Loucy (cell line): ENCODE measurements around the gene SIGLEC7.

Experiments
- H2AFZ ChIP-seq: fragments of 200-600 bp; sonication (generic); 2 replicates; pipeline ENCODE4 v1.6.0; 2016; ENCODE audit warnings: antibody characterized with exemption, mild to moderate bottlenecking, low read length, moderate library complexity
- H3F3A ChIP-seq: fragments of 200-600 bp; 2 replicates; pipeline ENCODE4 v1.6.0; 2016; ENCODE audit warnings: antibody characterized with exemption, low read depth, mild to moderate bottlenecking
- H3K27me3 ChIP-seq: fragments of 200-600 bp; sonication (generic); 2 replicates; pipeline ENCODE4 v1.6.1; 2014; ENCODE audit warnings: low read length, mild to moderate bottlenecking; ENCODE audit not compliant: insufficient read depth, poor library complexity, severe bottlenecking
- H3K36me3 ChIP-seq: fragments of 200-600 bp; sonication (generic); 2 replicates; pipeline ENCODE4 v1.6.1; 2016; ENCODE audit warnings: low read length; ENCODE audit not compliant: insufficient read depth
- H3K4me1 ChIP-seq: fragments of 200-600 bp; sonication (generic); 2 replicates; pipeline ENCODE4 v1.5.1; 2014; ENCODE audit warnings: low read length, mild to moderate bottlenecking; ENCODE audit not compliant: insufficient read depth, poor library complexity, severe bottlenecking
- H3K4me2 ChIP-seq: fragments of 200-600 bp; sonication (generic); 2 replicates; pipeline ENCODE4 v1.6.0; 2014; ENCODE audit warnings: antibody characterized with exemption, low read length, low read depth, mild to moderate bottlenecking; ENCODE audit not compliant: poor library complexity, severe bottlenecking
- H3K4me3 ChIP-seq: fragments of 200-600 bp; sonication (generic); 2 replicates; pipeline ENCODE4 v1.5.1; 2014; ENCODE audit warnings: low read length, mild to moderate bottlenecking, mixed read lengths; ENCODE audit not compliant: poor library complexity, severe bottlenecking
- H3K79me2 ChIP-seq: fragments of 200-600 bp; sonication (generic); 2 replicates; pipeline ENCODE4 v1.6.1; 2014; ENCODE audit warnings: low read length; ENCODE audit not compliant: insufficient read depth
- H3K9ac ChIP-seq: fragments of 200-600 bp; sonication (generic); 2 replicates; pipeline ENCODE4 v1.6.0; 2014; ENCODE audit warnings: mild to moderate bottlenecking, low read depth, low read length, moderate library complexity; ENCODE audit not compliant: poor library complexity, severe bottlenecking
- H3K9me2 ChIP-seq: fragments of 200-600 bp; sonication (generic); replicated peaks from 2 replicates; pipeline ENCODE4 v1.6.1; 2016; ENCODE audit warnings: low read depth, low read length, mixed read lengths
- H3K9me3 ChIP-seq: fragments of 200-600 bp; sonication (generic); 2 replicates; pipeline ENCODE4 v1.6.1; 2014; ENCODE audit warnings: mild to moderate bottlenecking, antibody characterized with exemption, low read length, low read depth; ENCODE audit not compliant: insufficient read depth
- H4K20me1 ChIP-seq: fragments of 200-600 bp; sonication (generic); 2 replicates; pipeline ENCODE4 v1.6.0; 2014; ENCODE audit warnings: antibody characterized with exemption, low read length, mild to moderate bottlenecking; ENCODE audit not compliant: insufficient read depth, poor library complexity, severe bottlenecking
- EZH2phosphoT487 ChIP-seq: fragments of 200-600 bp; IDR thresholded peaks from 2 replicates; pipeline ENCODE4 v1.6.1; 2018; ENCODE audit warnings: antibody characterized with exemption, mild to moderate bottlenecking, moderate library complexity, borderline replicate concordance
- TF ChIP-seq, protein P1 (sequence below): fragments of 200-600 bp; sonication (generic); conservative IDR thresholded peaks from 2 replicates; pipeline ENCODE4 v1.5.1; 2014; ENCODE audit warnings: mild to moderate bottlenecking, antibody characterized with exemption, low read length

Gene SIGLEC7

DNA sequence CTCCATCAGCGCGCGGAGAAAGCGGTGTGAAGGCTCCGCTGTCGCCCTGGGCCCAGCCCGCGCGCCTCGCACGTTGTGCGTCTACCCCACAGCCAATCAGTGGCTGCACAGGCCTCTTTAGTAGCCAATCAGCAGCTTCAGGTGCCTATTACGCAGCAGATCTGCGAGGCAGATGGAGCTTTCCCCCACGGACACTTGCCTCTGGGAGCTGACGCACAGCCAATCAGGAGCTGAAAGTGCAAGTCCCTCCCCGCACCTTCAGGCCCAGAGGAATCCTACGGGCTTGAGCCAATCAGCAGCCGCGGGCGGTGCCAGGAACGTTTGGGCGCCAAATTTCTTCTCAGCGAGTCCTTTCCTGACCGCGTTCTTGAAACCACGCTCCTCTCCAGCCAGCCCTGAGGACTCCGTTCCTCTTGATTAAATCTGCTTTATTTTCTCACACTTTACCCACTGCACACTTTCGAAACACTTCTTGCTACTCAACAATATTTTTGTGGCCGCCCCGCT is 39.9 kb downstream of the SIGLEC7 start:
- no peaks in the 10 kb centered on the region for H3K4me1 ChIP-seq
- H3K27me3 ChIP-seq = no peaks in the 10 kb centered on the region
- TF ChIP-seq EZH2phosphoT487 = no peak
- no peaks in the 10 kb centered on the region for H4K20me1 ChIP-seq
- no peak overlapping the region for H3K9ac ChIP-seq
- H3K9me3 ChIP-seq = no peaks in the 10 kb centered on the region
- no peak overlapping the region for H3K4me3 ChIP-seq
- no peaks in the 10 kb centered on the region for H3K36me3 ChIP-seq
- H3F3A ChIP-seq = no peaks in the 10 kb centered on the region
- no peak overlapping the region for H3K4me2 ChIP-seq
- no peaks in the 10 kb centered on the region for H3K79me2 ChIP-seq
- H2AFZ ChIP-seq = no peak overlapping the region
- H3K9me2 ChIP-seq = no peaks in the 10 kb centered on the region

DNA sequence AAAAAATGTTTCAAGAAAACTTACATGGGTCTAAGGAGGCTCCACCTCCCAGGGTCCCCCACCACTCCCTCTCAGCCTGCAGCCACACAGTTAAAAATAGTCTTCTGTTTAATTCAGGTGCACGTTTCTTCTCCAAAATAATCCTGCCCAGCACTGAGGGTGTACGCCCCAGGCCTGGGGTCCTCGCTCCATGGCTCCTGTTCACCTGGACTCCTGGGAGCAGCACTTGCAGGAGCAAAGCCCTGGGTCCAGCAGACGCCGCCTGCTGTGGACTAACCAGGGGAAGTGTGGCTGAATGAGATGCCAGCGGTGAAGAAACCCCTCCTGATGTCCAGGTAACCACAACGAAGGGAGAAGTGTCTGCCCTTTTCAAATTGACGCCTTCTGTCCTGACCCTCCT is 41.5 kb downstream of the SIGLEC7 start:
- Histone ChIP-seq H3F3A (no peaks in the 10 kb centered on the region), H2AFZ (no peak overlapping the region), H3K27me3 (no peaks in the 10 kb centered on the region), H4K20me1 (no peaks in the 10 kb centered on the region), H3K9me3 (no peaks in the 10 kb centered on the region), H3K36me3 (no peaks in the 10 kb centered on the region), H3K79me2 (no peaks in the 10 kb centered on the region), H3K9me2 (no peaks in the 10 kb centered on the region), H3K4me2 (no peak overlapping the region), H3K4me3 (no peak overlapping the region), H3K9ac (no peak overlapping the region), H3K4me1 (no peaks in the 10 kb centered on the region)
- TF ChIP-seq EZH2phosphoT487 = no peak
- TF ChIP-seq, protein P1, sequence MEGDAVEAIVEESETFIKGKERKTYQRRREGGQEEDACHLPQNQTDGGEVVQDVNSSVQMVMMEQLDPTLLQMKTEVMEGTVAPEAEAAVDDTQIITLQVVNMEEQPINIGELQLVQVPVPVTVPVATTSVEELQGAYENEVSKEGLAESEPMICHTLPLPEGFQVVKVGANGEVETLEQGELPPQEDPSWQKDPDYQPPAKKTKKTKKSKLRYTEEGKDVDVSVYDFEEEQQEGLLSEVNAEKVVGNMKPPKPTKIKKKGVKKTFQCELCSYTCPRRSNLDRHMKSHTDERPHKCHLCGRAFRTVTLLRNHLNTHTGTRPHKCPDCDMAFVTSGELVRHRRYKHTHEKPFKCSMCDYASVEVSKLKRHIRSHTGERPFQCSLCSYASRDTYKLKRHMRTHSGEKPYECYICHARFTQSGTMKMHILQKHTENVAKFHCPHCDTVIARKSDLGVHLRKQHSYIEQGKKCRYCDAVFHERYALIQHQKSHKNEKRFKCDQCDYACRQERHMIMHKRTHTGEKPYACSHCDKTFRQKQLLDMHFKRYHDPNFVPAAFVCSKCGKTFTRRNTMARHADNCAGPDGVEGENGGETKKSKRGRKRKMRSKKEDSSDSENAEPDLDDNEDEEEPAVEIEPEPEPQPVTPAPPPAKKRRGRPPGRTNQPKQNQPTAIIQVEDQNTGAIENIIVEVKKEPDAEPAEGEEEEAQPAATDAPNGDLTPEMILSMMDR = no peak

- Histone ChIP-seq H3K9me2 (no peaks in the 10 kb centered on the region), H3F3A (no peaks in the 10 kb centered on the region), H3K79me2 (no peaks in the 10 kb centered on the region), H3K4me2 (no peak overlapping the region), H3K4me1 (no peaks in the 10 kb centered on the region), H3K9me3 (no peaks in the 10 kb centered on the region), H3K9ac (no peak overlapping the region), H3K4me3 (no peak overlapping the region), H3K27me3 (no peaks in the 10 kb centered on the region), H2AFZ (no peak overlapping the region), H3K36me3 (no peaks in the 10 kb centered on the region), H4K20me1 (no peaks in the 10 kb centered on the region)
- TF ChIP-seq, protein P1 = no peak
- no peak for TF ChIP-seq EZH2phosphoT487
Measured at GRCh38 chr19:51185069-51185867, 43.2 kb downstream of the SIGLEC7 start.

GRCh38 chr19:51185868-51186215 is 43.7 kb downstream of the SIGLEC7 start:
- H3K36me3 ChIP-seq = no peaks in the 10 kb centered on the region
- no peaks in the 10 kb centered on the region for H4K20me1 ChIP-seq
- H3K79me2 ChIP-seq = no peaks in the 10 kb centered on the region
- no peak overlapping the region for H3K4me3 ChIP-seq
- no peaks in the 10 kb centered on the region for H3K9me2 ChIP-seq
- no peaks in the 10 kb centered on the region for H3K27me3 ChIP-seq
- H2AFZ ChIP-seq = no peak overlapping the region
- H3F3A ChIP-seq = no peaks in the 10 kb centered on the region
- no peak overlapping the region for H3K4me2 ChIP-seq
- H3K9me3 ChIP-seq = no peaks in the 10 kb centered on the region
- H3K9ac ChIP-seq = no peak overlapping the region
- no peak for TF ChIP-seq EZH2phosphoT487
- TF ChIP-seq, protein P1 = no peak
- no peaks in the 10 kb centered on the region for H3K4me1 ChIP-seq
